ENCODE results near the gene FAM107B. TPM values are rescaled to one million over a fixed set of nuclear protein-coding genes. Genes with fewer than 3 reads are reported as not detected.

Gene FAM107B
- total RNA-seq, 1 experiment from 2014 or later = 61.6 TPM

DNA sequence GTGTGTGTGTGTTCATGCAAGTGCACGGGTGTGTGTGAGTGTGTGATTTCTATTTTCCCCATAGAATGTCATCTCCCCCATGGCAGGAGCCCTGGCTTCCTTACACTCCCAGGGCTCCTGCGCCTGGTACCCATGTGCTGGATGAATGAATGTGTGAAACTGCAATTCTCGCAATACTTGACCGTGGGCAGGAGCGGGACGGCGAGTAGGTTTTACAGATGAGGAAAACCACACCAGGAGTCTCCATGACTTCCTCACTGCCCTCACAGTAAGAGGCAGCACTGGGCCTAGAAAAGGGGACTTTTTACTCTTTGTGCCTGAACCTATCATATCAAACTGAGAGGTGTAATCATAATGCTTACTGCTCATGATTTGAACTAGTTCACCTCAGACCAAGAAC, 276.4 kb downstream of the FAM107B start:
- intact Hi-C loops (cut with micrococcal nuclease; ENCODE audit: unreplicated experiment) = loop anchor here (2.0 to 5.0 kb wide), 4 partner anchors 324 to 608 kb away; partner anchors contain the start of genes CDNF, HSPA14 and MSANTD7
- CTCF ChIA-PET = interaction anchor here (1.5 kb wide), 1 partner anchor 380 kb away, joined by 4 read pairs; the partner anchor contains the start of gene SUV39H2
- H3K4me1 ChIP-seq (ENCODE audit: insufficient read depth, low read length, poor library complexity, severe bottlenecking) = no peaks in the 10 kb centered on the region
- DNase-seq (ENCODE audit: low spot score) = no peak
- no peak overlapping the region for H3K4me3 ChIP-seq (ENCODE audit: low read depth, low read length, poor library complexity, severe bottlenecking)
- H3K36me3 ChIP-seq (ENCODE audit: insufficient read depth, low read length, poor library complexity, severe bottlenecking) = no peaks in the 10 kb centered on the region
- no peaks in the 10 kb centered on the region for H3K9me3 ChIP-seq (ENCODE audit: low read depth, low read length, poor library complexity, severe bottlenecking)
- POLR2A ChIA-PET (ENCODE audit: low non-redundant PET) = interaction anchor here (0.6 to 0.7 kb wide), 2 partner anchors 336 to 754 kb away, joined by 3 to 4 read pairs; no protein-coding TSS in a partner anchor
- BruUV-seq (replicated peaks) = no TSS peak
- H3K27me3 ChIP-seq (replicated peaks; ENCODE audit: insufficient read depth, low read depth, low read length, poor library complexity) = no peaks in the 10 kb centered on the region
- TF ChIP-seq, protein P1, sequence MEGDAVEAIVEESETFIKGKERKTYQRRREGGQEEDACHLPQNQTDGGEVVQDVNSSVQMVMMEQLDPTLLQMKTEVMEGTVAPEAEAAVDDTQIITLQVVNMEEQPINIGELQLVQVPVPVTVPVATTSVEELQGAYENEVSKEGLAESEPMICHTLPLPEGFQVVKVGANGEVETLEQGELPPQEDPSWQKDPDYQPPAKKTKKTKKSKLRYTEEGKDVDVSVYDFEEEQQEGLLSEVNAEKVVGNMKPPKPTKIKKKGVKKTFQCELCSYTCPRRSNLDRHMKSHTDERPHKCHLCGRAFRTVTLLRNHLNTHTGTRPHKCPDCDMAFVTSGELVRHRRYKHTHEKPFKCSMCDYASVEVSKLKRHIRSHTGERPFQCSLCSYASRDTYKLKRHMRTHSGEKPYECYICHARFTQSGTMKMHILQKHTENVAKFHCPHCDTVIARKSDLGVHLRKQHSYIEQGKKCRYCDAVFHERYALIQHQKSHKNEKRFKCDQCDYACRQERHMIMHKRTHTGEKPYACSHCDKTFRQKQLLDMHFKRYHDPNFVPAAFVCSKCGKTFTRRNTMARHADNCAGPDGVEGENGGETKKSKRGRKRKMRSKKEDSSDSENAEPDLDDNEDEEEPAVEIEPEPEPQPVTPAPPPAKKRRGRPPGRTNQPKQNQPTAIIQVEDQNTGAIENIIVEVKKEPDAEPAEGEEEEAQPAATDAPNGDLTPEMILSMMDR (conservative IDR thresholded peaks at IDR 0.05; ENCODE audit: low read depth, low read length) = no peak
- no peak for TF ChIP-seq EZH2 (IDR thresholded peaks at IDR 0.05; ENCODE audit: borderline replicate concordance, low read depth, low read length, poor library complexity, severe bottlenecking)
- H3K27ac ChIP-seq (ENCODE audit: low read depth, low read length, poor library complexity, severe bottlenecking) = no peak overlapping the region

DNA sequence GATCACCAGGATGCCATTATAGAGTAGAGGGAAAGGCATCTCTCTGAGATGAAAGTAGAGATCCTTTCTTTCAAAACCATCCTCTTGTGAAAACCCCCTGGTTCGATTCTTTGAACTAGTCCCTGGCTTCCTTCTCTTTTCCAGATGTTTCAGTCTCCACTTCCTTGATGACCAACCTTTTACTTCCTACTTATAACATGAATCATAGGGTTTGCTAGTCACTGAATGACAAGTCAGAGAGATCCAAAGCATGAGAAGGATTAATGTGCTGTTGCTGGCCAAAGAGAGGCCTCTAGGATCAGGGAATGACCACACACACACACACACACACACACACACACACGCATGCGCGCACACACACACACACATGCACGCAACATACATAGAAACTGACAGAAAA, 282.9 kb downstream of the FAM107B start:
- ChIA-PET CTCF (no interaction called here), POLR2A (ENCODE audit: low non-redundant PET) (no interaction called here)
- H3K4me3 ChIP-seq (ENCODE audit: low read depth, low read length, poor library complexity, severe bottlenecking) = no peak overlapping the region
- no peaks in the 10 kb centered on the region for H3K36me3 ChIP-seq (ENCODE audit: insufficient read depth, low read length, poor library complexity, severe bottlenecking)
- no peaks in the 10 kb centered on the region for H3K4me1 ChIP-seq (ENCODE audit: insufficient read depth, low read length, poor library complexity, severe bottlenecking)
- peaks cover 21% of the 10 kb centered on the region for H3K27me3 ChIP-seq (replicated peaks; ENCODE audit: insufficient read depth, low read depth, low read length, poor library complexity)
- DNase-seq (ENCODE audit: low spot score) = no peak
- no peak overlapping the region for H3K27ac ChIP-seq (ENCODE audit: low read depth, low read length, poor library complexity, severe bottlenecking)
- TF ChIP-seq, protein P1 (conservative IDR thresholded peaks at IDR 0.05; ENCODE audit: low read depth, low read length) = no peak
- TF ChIP-seq EZH2 (IDR thresholded peaks at IDR 0.05; ENCODE audit: borderline replicate concordance, low read depth, low read length, poor library complexity, severe bottlenecking) = no peak
- H3K9me3 ChIP-seq (ENCODE audit: low read depth, low read length, poor library complexity, severe bottlenecking) = no peaks in the 10 kb centered on the region
- BruUV-seq (replicated peaks) = no TSS peak
- intact Hi-C loops (cut with micrococcal nuclease; ENCODE audit: unreplicated experiment) = no loop called here

DNA sequence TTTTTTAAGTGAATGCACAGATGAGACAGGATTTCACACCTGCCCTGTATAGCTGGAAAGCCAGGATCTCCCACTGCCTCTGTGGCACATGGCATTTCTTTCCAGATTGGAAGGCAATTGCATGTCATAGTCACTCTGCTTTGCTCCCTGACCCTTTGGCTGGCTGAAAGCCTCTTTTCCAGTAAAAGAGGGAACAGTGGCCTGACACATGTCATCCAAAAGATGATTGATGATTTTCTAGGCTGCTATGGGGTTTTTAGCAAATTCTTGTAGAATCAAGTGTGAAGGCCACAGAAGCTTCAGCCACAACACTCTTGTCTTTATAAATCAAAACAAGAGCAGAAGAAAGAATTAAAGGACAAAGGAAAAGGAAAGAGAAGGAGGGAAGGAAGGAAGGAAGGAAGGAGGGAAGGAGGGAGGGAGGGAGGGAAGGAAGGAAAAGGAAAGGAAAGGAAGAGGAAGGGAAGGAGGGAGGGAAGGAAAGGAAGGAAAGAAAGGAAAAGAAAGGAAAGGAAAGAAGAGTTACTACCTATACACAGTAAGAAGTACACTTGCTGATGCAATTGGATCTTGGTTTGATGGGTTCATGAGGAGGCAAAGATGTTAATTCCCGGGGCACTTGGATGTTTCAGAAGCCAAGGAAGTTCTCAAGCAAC, 285.0 kb downstream of the FAM107B start:
- Histone ChIP-seq H3K36me3 (ENCODE audit: insufficient read depth, low read length, poor library complexity, severe bottlenecking) (no peaks in the 10 kb centered on the region), H3K27ac (ENCODE audit: low read depth, low read length, poor library complexity, severe bottlenecking) (no peak overlapping the region), H3K9me3 (ENCODE audit: low read depth, low read length, poor library complexity, severe bottlenecking) (no peaks in the 10 kb centered on the region), H3K27me3 (replicated peaks; ENCODE audit: insufficient read depth, low read depth, low read length, poor library complexity) (peaks cover 41% of the 10 kb centered on the region), H3K4me3 (ENCODE audit: low read depth, low read length, poor library complexity, severe bottlenecking) (no peak overlapping the region), H3K4me1 (ENCODE audit: insufficient read depth, low read length, poor library complexity, severe bottlenecking) (no peaks in the 10 kb centered on the region)
- ChIA-PET POLR2A (ENCODE audit: low non-redundant PET) (no interaction called here), CTCF (interaction anchor here (0.7 kb wide), 1 partner anchor 88 kb away, joined by 8 read pairs; no protein-coding TSS in a partner anchor)
- no TSS peak for BruUV-seq (replicated peaks)
- DNase-seq (ENCODE audit: low spot score) = no peak
- intact Hi-C loops (cut with micrococcal nuclease; ENCODE audit: unreplicated experiment) = no loop called here
- no peak for TF ChIP-seq EZH2 (IDR thresholded peaks at IDR 0.05; ENCODE audit: borderline replicate concordance, low read depth, low read length, poor library complexity, severe bottlenecking)
- TF ChIP-seq, protein P1 (conservative IDR thresholded peaks at IDR 0.05; ENCODE audit: low read depth, low read length) = no peak
